ENCODE measurements around the gene KRTAP5-9.
A peak's percentile ranks its signal among the peaks of the same experiment; 100 is the strongest.
"Not testable (repeated sequence)": the region's sequence is repeated elsewhere in the genome, so short reads cannot be mapped to it uniquely, and the experiment has no call there.

The KRTAP5-9 gene

GRCh38 chr11:71572811-71573210 lies 24.6 kb downstream of the KRTAP5-9 start:
- no peak overlapping the region for H2BK12ac ChIP-seq (ENCODE audit: low read length in 2 of 2)

DNA sequence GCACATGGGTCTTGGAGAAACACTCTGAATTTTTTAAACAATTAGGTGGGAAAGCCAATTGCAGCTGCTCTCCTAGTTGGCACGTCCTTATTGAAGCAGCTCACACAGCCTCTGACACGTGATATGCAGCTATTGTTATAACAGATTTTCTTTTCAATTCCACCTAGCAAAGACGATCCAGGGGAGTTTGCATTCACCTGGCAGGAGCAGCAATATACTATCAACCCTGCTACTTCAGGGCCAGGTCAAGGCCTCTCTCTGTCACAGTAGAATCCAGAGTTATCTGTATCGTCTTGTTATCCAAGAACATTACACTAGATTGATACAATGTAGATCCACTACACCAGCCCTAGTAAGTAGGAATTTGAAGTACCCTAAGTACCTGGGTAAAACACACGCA lies 26.2 kb downstream of the KRTAP5-9 start:
- no peak overlapping the region for H2BK15ac ChIP-seq (ENCODE audit: low read depth, poor library complexity, severe bottlenecking)
- no peak overlapping the region for H3K18ac ChIP-seq (ENCODE audit: low read depth in 1 of 2, low read length in 2 of 2)
- H3K4me2 ChIP-seq (ENCODE audit: low read length, poor library complexity, severe bottlenecking), result no peak overlapping the region
- no peaks in the 10 kb centered on the region for H3K79me1 ChIP-seq (replicated peaks; ENCODE audit: low read length, poor library complexity, severe bottlenecking)
- H3K9me3 ChIP-seq (ENCODE audit: control insufficient read depth, low read length), result no peaks in the 10 kb centered on the region
- no peaks in the 10 kb centered on the region for H3K4me1 ChIP-seq (ENCODE audit: control insufficient read depth, insufficient read depth, low read depth, low read length)
- no peaks in the 10 kb centered on the region for H3K36me3 ChIP-seq (ENCODE audit: control insufficient read depth in 1 of 2, insufficient read depth in 2 of 2, low read depth in 1 of 2, low read length in 2 of 2)
- H3K14ac ChIP-seq (ENCODE audit: low read length in 2 of 2), result no peak overlapping the region
- H2AK5ac ChIP-seq (ENCODE audit: low read length, severe bottlenecking), result no peak overlapping the region
- H2AFZ ChIP-seq (ENCODE audit: low read depth, low read length), result no peak overlapping the region
- H4K91ac ChIP-seq (ENCODE audit: low read length), result no peak overlapping the region
- H3K27me3 ChIP-seq (ENCODE audit: control insufficient read depth in 1 of 2, insufficient read depth in 1 of 2, low read length in 2 of 2), result peaks cover 12 to 69% of the 10 kb centered on the region in 2 experiments
- no peak overlapping the region for H3K4me3 ChIP-seq (ENCODE audit: insufficient read depth in 1 of 2, low read depth in 1 of 2, low read length in 2 of 2)
- no peak overlapping the region for H3K4ac ChIP-seq (ENCODE audit: low read depth in 1 of 2, low read length in 2 of 2)
- WGBS, result 61% methylated on average over 3 of the region's 5 CpGs
- H3K9ac ChIP-seq (ENCODE audit: low read length), result no peak overlapping the region
- no peak overlapping the region for H2BK120ac ChIP-seq (ENCODE audit: low read depth, low read length)
- H3K23ac ChIP-seq (ENCODE audit: low read length in 2 of 2), result no peak overlapping the region
- no peak overlapping the region for H2BK5ac ChIP-seq (ENCODE audit: low read depth, low read length, poor library complexity, severe bottlenecking)
- no peak overlapping the region for H4K8ac ChIP-seq (ENCODE audit: low read length)
- no peak overlapping the region for H2BK12ac ChIP-seq (ENCODE audit: low read length in 2 of 2)
- no peak for DNase-seq
- no peak overlapping the region for H3K27ac ChIP-seq (ENCODE audit: low read length, poor library complexity, severe bottlenecking)

More at GRCh38 chr11:71572811-71573210, 24.6 kb downstream of the KRTAP5-9 start:
- H2AK5ac ChIP-seq (ENCODE audit: low read length, severe bottlenecking), result no peak overlapping the region
- H2BK15ac ChIP-seq (ENCODE audit: low read depth, poor library complexity, severe bottlenecking), result no peak overlapping the region
- H3K27ac ChIP-seq (ENCODE audit: low read length, poor library complexity, severe bottlenecking), result no peak overlapping the region
- H4K91ac ChIP-seq (ENCODE audit: low read length), result no peak overlapping the region
- H3K9me3 ChIP-seq (ENCODE audit: control insufficient read depth, low read length), result no peaks in the 10 kb centered on the region
- H3K18ac ChIP-seq (ENCODE audit: low read depth in 1 of 2, low read length in 2 of 2), result no peak overlapping the region
- no peak overlapping the region for H2BK5ac ChIP-seq (ENCODE audit: low read depth, low read length, poor library complexity, severe bottlenecking)
- 81% methylated on average over 8 of the region's 11 CpGs for WGBS
- no peak overlapping the region for H3K14ac ChIP-seq (ENCODE audit: low read length in 2 of 2)
- peak overlapping the region in 1 of 2 experiments; percentile 3 for H3K23ac ChIP-seq (ENCODE audit: low read length in 2 of 2)
- H2BK120ac ChIP-seq (ENCODE audit: low read depth, low read length), result no peak overlapping the region
- no peak overlapping the region for H3K4me2 ChIP-seq (ENCODE audit: low read length, poor library complexity, severe bottlenecking)
- DNase-seq, result no peak
- no peaks in the 10 kb centered on the region for H3K79me1 ChIP-seq (replicated peaks; ENCODE audit: low read length, poor library complexity, severe bottlenecking)
- no peak overlapping the region for H3K4ac ChIP-seq (ENCODE audit: low read depth in 1 of 2, low read length in 2 of 2)
- H3K36me3 ChIP-seq (ENCODE audit: control insufficient read depth in 1 of 2, insufficient read depth in 2 of 2, low read depth in 1 of 2, low read length in 2 of 2), result no peaks in the 10 kb centered on the region
- no peaks in the 10 kb centered on the region for H3K4me1 ChIP-seq (ENCODE audit: control insufficient read depth, insufficient read depth, low read depth, low read length)
- H3K9ac ChIP-seq (ENCODE audit: low read length), result no peak overlapping the region
- no peak overlapping the region for H4K8ac ChIP-seq (ENCODE audit: low read length)
- peaks cover 22 to 65% of the 10 kb centered on the region in 2 experiments for H3K27me3 ChIP-seq (ENCODE audit: control insufficient read depth in 1 of 2, insufficient read depth in 1 of 2, low read length in 2 of 2)
- no peak overlapping the region for H2AFZ ChIP-seq (ENCODE audit: low read depth, low read length)
- no peak overlapping the region for H3K4me3 ChIP-seq (ENCODE audit: insufficient read depth in 1 of 2, low read depth in 1 of 2, low read length in 2 of 2)

GRCh38 chr11:71575723-71576424 lies 27.7 kb downstream of the KRTAP5-9 start:
- Histone ChIP-seq H2AK5ac (ENCODE audit: low read length, severe bottlenecking) (no peak overlapping the region), H3K4me1 (ENCODE audit: control insufficient read depth, insufficient read depth, low read depth, low read length) (no peaks in the 10 kb centered on the region), H3K18ac (ENCODE audit: low read depth in 1 of 2, low read length in 2 of 2) (no peak overlapping the region), H3K9me3 (ENCODE audit: control insufficient read depth, low read length) (no peaks in the 10 kb centered on the region), H2AFZ (ENCODE audit: low read depth, low read length) (no peak overlapping the region), H3K4ac (ENCODE audit: low read depth in 1 of 2, low read length in 2 of 2) (no peak overlapping the region), H3K23ac (ENCODE audit: low read length in 2 of 2) (no peak overlapping the region), H3K9ac (ENCODE audit: low read length) (no peak overlapping the region), H2BK5ac (ENCODE audit: low read depth, low read length, poor library complexity, severe bottlenecking) (no peak overlapping the region), H4K8ac (ENCODE audit: low read length) (no peak overlapping the region), H3K14ac (ENCODE audit: low read length in 2 of 2) (no peak overlapping the region), H3K79me1 (replicated peaks; ENCODE audit: low read length, poor library complexity, severe bottlenecking) (no peaks in the 10 kb centered on the region), H3K27ac (ENCODE audit: low read length, poor library complexity, severe bottlenecking) (no peak overlapping the region), H3K27me3 (ENCODE audit: control insufficient read depth in 1 of 2, insufficient read depth in 1 of 2, low read length in 2 of 2) (peaks cover 18 to 64% of the 10 kb centered on the region in 2 experiments), H2BK12ac (ENCODE audit: low read length in 2 of 2) (no peak overlapping the region), H3K4me3 (ENCODE audit: insufficient read depth in 1 of 2, low read depth in 1 of 2, low read length in 2 of 2) (no peak overlapping the region), H4K91ac (ENCODE audit: low read length) (no peak overlapping the region), H2BK15ac (ENCODE audit: low read depth, poor library complexity, severe bottlenecking) (no peak overlapping the region), H3K4me2 (ENCODE audit: low read length, poor library complexity, severe bottlenecking) (no peak overlapping the region), H3K36me3 (ENCODE audit: control insufficient read depth in 1 of 2, insufficient read depth in 2 of 2, low read depth in 1 of 2, low read length in 2 of 2) (no peaks in the 10 kb centered on the region), H2BK120ac (ENCODE audit: low read depth, low read length) (no peak overlapping the region)
- no peak for DNase-seq
- 63% methylated on average over 2 of the region's 4 CpGs for WGBS

GRCh38 chr11:71576688-71577465 lies 28.7 kb downstream of the KRTAP5-9 start:
- not testable (repeated sequence) for H3K4me2 ChIP-seq (ENCODE audit: low read length, poor library complexity, severe bottlenecking); H3K9ac ChIP-seq (ENCODE audit: low read length); H2AK5ac ChIP-seq (ENCODE audit: low read length, severe bottlenecking); H3K23ac ChIP-seq (ENCODE audit: low read length in 2 of 2); H4K8ac ChIP-seq (ENCODE audit: low read length); H3K27ac ChIP-seq (ENCODE audit: low read length, poor library complexity, severe bottlenecking); H2BK15ac ChIP-seq (ENCODE audit: low read depth, poor library complexity, severe bottlenecking); DNase-seq; H3K4me1 ChIP-seq (ENCODE audit: control insufficient read depth, insufficient read depth, low read depth, low read length); H4K91ac ChIP-seq (ENCODE audit: low read length); H2BK120ac ChIP-seq (ENCODE audit: low read depth, low read length); H3K18ac ChIP-seq (ENCODE audit: low read depth in 1 of 2, low read length in 2 of 2); H3K4me3 ChIP-seq (ENCODE audit: insufficient read depth in 1 of 2, low read depth in 1 of 2, low read length in 2 of 2); H3K9me3 ChIP-seq (ENCODE audit: control insufficient read depth, low read length); H2BK12ac ChIP-seq (ENCODE audit: low read length in 2 of 2); H2BK5ac ChIP-seq (ENCODE audit: low read depth, low read length, poor library complexity, severe bottlenecking); H3K36me3 ChIP-seq (ENCODE audit: control insufficient read depth in 1 of 2, insufficient read depth in 2 of 2, low read depth in 1 of 2, low read length in 2 of 2); H2AFZ ChIP-seq (ENCODE audit: low read depth, low read length); H3K14ac ChIP-seq (ENCODE audit: low read length in 2 of 2); H3K79me1 ChIP-seq (replicated peaks; ENCODE audit: low read length, poor library complexity, severe bottlenecking); H3K4ac ChIP-seq (ENCODE audit: low read depth in 1 of 2, low read length in 2 of 2)
- WGBS, result 90% methylated on average over 36 of the region's 41 CpGs
- peaks cover 18 to 65% of the 10 kb centered on the region in 2 experiments for H3K27me3 ChIP-seq (ENCODE audit: control insufficient read depth in 1 of 2, insufficient read depth in 1 of 2, low read length in 2 of 2)
